GM23338 (cell line): ENCODE results near the gene WNK2.

Experiments used
- CREB1 ChIP-seq: fragments of 250-450 bp; sonication (Bioruptor Pico); IDR thresholded peaks from 2 replicates; pipeline ENCODE4 v1.5.0; 2020; ENCODE audit warnings: low read depth, mild to moderate bottlenecking, moderate library complexity
- EZH2 ChIP-seq: fragments of 200-600 bp; sonication (generic); IDR thresholded peaks from one replicate; pipeline ENCODE4 v1.8.0; 2017; ENCODE audit warnings: antibody characterized with exemption, mild to moderate bottlenecking, low read depth; ENCODE audit not compliant: unreplicated experiment
- EZH2phosphoT487 ChIP-seq: fragments of 200-600 bp; sonication (generic); IDR thresholded peaks from one replicate; pipeline ENCODE4 v1.8.1; 2018; ENCODE audit warnings: antibody characterized with exemption; ENCODE audit not compliant: unreplicated experiment
- JUNB ChIP-seq: IDR thresholded peaks from one replicate; pipeline ENCODE4 v1.6.1; 2016; ENCODE audit warnings: antibody characterized with exemption; ENCODE audit not compliant: unreplicated experiment
- NANOG ChIP-seq: IDR thresholded peaks from 2 replicates; pipeline ENCODE4 v1.6.1; 2016; ENCODE audit warnings: antibody characterized with exemption, borderline replicate concordance
- POLR2AphosphoS5 ChIP-seq: IDR thresholded peaks from 2 replicates; pipeline ENCODE4 v1.6.1; 2016; ENCODE audit warnings: antibody characterized with exemption, low read depth
- STAT1 ChIP-seq: IDR thresholded peaks from one replicate; pipeline ENCODE4 v1.6.1; 2016; ENCODE audit warnings: antibody characterized with exemption; ENCODE audit not compliant: unreplicated experiment
- ZNF114 ChIP-seq: fragments of 250-450 bp; sonication (Bioruptor Pico); IDR thresholded peaks from 2 replicates; pipeline ENCODE4 v1.5.0; 2020; ENCODE audit warnings: mild to moderate bottlenecking, moderate library complexity
- ZNF331 ChIP-seq: fragments of 250-450 bp; sonication (Bioruptor Pico); IDR thresholded peaks from 2 replicates; pipeline ENCODE4 v1.5.0; 2020; ENCODE audit warnings: low read depth, mild to moderate bottlenecking, moderate library complexity
- TF ChIP-seq, protein P1 (sequence below), 2 experiments: fragments of 200-600 bp in 1 of 2; sonication (generic) in 1 of 2; conservative IDR thresholded peaks; 2 replicates each; pipeline versions ENCODE4 v1.5.1 to v1.6.1; 2016 to 2017; ENCODE audit warnings: antibody characterized with exemption in 2 of 2, low read depth in 2 of 2, mild to moderate bottlenecking in 2 of 2, moderate library complexity in 1 of 2
- TF ChIP-seq, protein P2 (sequence below): IDR thresholded peaks from one replicate; pipeline ENCODE4 v1.6.1; 2018; ENCODE audit warnings: antibody characterized with exemption; ENCODE audit not compliant: unreplicated experiment
- TF ChIP-seq, protein P3 (sequence below): IDR thresholded peaks from 2 replicates; pipeline ENCODE4 v1.6.1; 2016; ENCODE audit warnings: antibody characterized with exemption
- TF ChIP-seq, protein P4 (sequence below): fragments of 250-450 bp; sonication (Bioruptor Pico); IDR thresholded peaks from 2 replicates; pipeline ENCODE4 v1.5.0; 2020; ENCODE audit warnings: mild to moderate bottlenecking, moderate library complexity

DNA sequence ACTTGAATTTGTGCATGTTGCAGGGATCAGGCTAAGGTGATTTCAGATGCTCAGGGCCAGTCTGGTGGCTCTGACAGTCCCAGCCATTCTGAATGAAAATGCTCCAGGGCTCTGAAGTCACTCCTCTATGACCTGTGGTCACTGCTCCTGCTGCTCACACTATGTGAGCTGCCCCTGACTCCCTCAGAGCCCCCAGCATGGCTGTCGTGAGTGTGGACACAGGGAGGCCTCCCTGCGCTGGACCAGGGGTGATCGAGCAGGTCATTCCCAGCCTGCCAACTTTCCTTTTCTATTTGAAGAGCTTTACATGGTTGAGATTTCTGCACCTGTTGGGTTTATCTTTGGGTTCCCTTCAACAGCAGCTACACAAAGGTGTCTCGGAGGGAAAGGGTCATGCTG lies 74.5 kb downstream of the WNK2 start:
- TF ChIP-seq, protein P1, sequence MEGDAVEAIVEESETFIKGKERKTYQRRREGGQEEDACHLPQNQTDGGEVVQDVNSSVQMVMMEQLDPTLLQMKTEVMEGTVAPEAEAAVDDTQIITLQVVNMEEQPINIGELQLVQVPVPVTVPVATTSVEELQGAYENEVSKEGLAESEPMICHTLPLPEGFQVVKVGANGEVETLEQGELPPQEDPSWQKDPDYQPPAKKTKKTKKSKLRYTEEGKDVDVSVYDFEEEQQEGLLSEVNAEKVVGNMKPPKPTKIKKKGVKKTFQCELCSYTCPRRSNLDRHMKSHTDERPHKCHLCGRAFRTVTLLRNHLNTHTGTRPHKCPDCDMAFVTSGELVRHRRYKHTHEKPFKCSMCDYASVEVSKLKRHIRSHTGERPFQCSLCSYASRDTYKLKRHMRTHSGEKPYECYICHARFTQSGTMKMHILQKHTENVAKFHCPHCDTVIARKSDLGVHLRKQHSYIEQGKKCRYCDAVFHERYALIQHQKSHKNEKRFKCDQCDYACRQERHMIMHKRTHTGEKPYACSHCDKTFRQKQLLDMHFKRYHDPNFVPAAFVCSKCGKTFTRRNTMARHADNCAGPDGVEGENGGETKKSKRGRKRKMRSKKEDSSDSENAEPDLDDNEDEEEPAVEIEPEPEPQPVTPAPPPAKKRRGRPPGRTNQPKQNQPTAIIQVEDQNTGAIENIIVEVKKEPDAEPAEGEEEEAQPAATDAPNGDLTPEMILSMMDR (conservative IDR thresholded peaks at IDR 0.05; ENCODE audit: low read depth in 2 of 2) = no peak
- TF ChIP-seq EZH2phosphoT487 = no peak
- TF ChIP-seq, protein P2, sequence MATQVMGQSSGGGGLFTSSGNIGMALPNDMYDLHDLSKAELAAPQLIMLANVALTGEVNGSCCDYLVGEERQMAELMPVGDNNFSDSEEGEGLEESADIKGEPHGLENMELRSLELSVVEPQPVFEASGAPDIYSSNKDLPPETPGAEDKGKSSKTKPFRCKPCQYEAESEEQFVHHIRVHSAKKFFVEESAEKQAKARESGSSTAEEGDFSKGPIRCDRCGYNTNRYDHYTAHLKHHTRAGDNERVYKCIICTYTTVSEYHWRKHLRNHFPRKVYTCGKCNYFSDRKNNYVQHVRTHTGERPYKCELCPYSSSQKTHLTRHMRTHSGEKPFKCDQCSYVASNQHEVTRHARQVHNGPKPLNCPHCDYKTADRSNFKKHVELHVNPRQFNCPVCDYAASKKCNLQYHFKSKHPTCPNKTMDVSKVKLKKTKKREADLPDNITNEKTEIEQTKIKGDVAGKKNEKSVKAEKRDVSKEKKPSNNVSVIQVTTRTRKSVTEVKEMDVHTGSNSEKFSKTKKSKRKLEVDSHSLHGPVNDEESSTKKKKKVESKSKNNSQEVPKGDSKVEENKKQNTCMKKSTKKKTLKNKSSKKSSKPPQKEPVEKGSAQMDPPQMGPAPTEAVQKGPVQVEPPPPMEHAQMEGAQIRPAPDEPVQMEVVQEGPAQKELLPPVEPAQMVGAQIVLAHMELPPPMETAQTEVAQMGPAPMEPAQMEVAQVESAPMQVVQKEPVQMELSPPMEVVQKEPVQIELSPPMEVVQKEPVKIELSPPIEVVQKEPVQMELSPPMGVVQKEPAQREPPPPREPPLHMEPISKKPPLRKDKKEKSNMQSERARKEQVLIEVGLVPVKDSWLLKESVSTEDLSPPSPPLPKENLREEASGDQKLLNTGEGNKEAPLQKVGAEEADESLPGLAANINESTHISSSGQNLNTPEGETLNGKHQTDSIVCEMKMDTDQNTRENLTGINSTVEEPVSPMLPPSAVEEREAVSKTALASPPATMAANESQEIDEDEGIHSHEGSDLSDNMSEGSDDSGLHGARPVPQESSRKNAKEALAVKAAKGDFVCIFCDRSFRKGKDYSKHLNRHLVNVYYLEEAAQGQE = no peak
- TF ChIP-seq POLR2AphosphoS5 = no peak
- no peak for TF ChIP-seq EZH2
- TF ChIP-seq CREB1 (CRISPR knock-in tag) = no peak
- no peak for TF ChIP-seq JUNB
- TF ChIP-seq STAT1 = no peak
- TF ChIP-seq ZNF114 = no peak
- TF ChIP-seq, protein P3, sequence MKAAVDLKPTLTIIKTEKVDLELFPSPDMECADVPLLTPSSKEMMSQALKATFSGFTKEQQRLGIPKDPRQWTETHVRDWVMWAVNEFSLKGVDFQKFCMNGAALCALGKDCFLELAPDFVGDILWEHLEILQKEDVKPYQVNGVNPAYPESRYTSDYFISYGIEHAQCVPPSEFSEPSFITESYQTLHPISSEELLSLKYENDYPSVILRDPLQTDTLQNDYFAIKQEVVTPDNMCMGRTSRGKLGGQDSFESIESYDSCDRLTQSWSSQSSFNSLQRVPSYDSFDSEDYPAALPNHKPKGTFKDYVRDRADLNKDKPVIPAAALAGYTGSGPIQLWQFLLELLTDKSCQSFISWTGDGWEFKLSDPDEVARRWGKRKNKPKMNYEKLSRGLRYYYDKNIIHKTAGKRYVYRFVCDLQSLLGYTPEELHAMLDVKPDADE = no peak
- TF ChIP-seq, protein P4, sequence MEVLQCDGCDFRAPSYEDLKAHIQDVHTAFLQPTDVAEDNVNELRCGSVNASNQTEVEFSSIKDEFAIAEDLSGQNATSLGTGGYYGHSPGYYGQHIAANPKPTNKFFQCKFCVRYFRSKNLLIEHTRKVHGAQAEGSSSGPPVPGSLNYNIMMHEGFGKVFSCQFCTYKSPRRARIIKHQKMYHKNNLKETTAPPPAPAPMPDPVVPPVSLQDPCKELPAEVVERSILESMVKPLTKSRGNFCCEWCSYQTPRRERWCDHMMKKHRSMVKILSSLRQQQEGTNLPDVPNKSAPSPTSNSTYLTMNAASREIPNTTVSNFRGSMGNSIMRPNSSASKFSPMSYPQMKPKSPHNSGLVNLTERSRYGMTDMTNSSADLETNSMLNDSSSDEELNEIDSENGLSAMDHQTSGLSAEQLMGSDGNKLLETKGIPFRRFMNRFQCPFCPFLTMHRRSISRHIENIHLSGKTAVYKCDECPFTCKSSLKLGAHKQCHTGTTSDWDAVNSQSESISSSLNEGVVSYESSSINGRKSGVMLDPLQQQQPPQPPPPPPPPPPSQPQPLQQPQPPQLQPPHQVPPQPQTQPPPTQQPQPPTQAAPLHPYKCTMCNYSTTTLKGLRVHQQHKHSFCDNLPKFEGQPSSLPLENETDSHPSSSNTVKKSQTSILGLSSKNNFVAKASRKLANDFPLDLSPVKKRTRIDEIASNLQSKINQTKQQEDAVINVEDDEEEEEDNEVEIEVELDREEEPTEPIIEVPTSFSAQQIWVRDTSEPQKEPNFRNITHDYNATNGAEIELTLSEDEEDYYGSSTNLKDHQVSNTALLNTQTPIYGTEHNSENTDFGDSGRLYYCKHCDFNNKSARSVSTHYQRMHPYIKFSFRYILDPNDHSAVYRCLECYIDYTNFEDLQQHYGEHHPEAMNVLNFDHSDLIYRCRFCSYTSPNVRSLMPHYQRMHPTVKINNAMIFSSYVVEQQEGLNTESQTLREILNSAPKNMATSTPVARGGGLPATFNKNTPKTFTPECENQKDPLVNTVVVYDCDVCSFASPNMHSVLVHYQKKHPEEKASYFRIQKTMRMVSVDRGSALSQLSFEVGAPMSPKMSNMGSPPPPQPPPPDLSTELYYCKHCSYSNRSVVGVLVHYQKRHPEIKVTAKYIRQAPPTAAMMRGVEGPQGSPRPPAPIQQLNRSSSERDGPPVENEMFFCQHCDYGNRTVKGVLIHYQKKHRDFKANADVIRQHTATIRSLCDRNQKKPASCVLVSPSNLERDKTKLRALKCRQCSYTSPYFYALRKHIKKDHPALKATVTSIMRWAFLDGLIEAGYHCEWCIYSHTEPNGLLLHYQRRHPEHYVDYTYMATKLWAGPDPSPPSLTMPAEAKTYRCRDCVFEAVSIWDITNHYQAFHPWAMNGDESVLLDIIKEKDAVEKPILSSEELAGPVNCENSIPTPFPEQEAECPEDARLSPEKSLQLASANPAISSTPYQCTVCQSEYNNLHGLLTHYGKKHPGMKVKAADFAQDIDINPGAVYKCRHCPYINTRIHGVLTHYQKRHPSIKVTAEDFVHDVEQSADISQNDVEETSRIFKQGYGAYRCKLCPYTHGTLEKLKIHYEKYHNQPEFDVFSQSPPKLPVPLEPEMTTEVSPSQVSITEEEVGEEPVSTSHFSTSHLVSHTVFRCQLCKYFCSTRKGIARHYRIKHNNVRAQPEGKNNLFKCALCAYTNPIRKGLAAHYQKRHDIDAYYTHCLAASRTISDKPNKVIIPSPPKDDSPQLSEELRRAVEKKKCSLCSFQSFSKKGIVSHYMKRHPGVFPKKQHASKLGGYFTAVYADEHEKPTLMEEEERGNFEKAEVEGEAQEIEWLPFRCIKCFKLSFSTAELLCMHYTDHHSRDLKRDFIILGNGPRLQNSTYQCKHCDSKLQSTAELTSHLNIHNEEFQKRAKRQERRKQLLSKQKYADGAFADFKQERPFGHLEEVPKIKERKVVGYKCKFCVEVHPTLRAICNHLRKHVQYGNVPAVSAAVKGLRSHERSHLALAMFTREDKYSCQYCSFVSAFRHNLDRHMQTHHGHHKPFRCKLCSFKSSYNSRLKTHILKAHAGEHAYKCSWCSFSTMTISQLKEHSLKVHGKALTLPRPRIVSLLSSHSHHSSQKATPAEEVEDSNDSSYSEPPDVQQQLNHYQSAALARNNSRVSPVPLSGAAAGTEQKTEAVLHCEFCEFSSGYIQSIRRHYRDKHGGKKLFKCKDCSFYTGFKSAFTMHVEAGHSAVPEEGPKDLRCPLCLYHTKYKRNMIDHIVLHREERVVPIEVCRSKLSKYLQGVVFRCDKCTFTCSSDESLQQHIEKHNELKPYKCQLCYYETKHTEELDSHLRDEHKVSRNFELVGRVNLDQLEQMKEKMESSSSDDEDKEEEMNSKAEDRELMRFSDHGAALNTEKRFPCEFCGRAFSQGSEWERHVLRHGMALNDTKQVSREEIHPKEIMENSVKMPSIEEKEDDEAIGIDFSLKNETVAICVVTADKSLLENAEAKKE (CRISPR knock-in tag) = no peak
- TF ChIP-seq NANOG = no peak
- no peak for TF ChIP-seq ZNF331 (CRISPR knock-in tag)
